NT2/D1 (cell line): ENCODE results near the gene ARL8A.

Experiments
- SUZ12 ChIP-seq: IDR thresholded peaks from 2 replicates; pipeline ENCODE4 v1.6.1; 2011; ENCODE audit not compliant: insufficient read length, insufficient read depth; ENCODE audit errors: extremely low read depth
- YY1 ChIP-seq: IDR thresholded peaks from 2 replicates; pipeline ENCODE4 v1.6.1; 2011; ENCODE audit not compliant: insufficient read length, insufficient read depth

DNA sequence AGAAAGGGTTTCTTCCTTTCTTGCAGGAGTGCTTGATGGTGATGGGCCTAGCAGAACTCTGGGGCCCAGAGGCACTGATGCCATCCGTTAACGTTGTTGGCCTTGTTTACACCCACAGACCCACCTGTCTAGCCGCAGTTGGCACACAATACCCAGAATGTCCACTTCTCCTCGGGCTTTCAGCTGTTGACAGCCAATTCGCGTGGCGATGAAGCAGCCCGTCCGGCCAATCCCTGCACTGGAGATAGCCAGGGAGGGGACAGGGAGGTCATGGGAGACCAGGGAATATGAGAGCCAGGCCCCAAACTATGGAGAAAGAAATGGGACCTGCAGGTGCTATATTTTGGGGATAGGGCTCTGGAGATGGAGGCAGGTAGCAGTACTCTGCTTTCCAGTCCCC lies 5.7 kb upstream of the ARL8A start:
- TF ChIP-seq YY1 (no peak), SUZ12 (no peak)
